ENCODE data around the gene LRRC4B.

DNA sequence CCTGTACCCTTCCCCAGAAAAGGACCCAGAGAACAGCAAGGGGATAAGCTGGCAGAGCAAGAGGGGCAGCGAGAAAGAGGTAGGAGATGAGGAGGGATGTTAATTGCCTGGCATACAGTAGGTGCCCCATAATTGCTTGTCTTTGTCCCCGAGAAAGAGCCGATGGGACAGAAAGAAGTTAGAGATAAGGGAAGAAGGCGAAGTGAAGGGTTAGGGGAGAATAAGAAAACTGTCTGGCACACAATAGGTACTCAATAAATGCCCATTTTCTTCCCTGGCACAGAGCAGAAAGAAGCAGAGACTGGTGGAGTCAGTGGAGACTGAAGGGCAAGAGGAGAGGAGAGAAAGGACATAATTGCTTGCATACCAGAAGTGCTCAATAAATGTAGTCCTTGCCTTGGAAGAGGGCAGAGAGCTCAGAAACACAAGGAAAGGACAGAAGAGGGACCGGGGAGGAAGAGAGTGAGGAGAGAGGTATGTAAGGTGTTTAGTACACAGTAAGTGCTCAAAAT lies 73.2 kb downstream of the LRRC4B start:
- TF ChIP-seq, protein P1, sequence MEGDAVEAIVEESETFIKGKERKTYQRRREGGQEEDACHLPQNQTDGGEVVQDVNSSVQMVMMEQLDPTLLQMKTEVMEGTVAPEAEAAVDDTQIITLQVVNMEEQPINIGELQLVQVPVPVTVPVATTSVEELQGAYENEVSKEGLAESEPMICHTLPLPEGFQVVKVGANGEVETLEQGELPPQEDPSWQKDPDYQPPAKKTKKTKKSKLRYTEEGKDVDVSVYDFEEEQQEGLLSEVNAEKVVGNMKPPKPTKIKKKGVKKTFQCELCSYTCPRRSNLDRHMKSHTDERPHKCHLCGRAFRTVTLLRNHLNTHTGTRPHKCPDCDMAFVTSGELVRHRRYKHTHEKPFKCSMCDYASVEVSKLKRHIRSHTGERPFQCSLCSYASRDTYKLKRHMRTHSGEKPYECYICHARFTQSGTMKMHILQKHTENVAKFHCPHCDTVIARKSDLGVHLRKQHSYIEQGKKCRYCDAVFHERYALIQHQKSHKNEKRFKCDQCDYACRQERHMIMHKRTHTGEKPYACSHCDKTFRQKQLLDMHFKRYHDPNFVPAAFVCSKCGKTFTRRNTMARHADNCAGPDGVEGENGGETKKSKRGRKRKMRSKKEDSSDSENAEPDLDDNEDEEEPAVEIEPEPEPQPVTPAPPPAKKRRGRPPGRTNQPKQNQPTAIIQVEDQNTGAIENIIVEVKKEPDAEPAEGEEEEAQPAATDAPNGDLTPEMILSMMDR (IDR thresholded peaks at IDR 0.05; ENCODE audit: poor library complexity) = no peak
- no peak for TF ChIP-seq EZH2phosphoT487 (IDR thresholded peaks at IDR 0.05; ENCODE audit: low read depth, severe bottlenecking, unreplicated experiment)

All from hepatocyte (in vitro differentiated cells).